Measurements from ENCODE around the gene NFIX. TPM values are rescaled to one million over a fixed set of nuclear protein-coding genes. Genes with fewer than 3 reads are reported as not detected.

Gene NFIX
- total RNA-seq, 1 donor from 2014 or later: not detected

DNA sequence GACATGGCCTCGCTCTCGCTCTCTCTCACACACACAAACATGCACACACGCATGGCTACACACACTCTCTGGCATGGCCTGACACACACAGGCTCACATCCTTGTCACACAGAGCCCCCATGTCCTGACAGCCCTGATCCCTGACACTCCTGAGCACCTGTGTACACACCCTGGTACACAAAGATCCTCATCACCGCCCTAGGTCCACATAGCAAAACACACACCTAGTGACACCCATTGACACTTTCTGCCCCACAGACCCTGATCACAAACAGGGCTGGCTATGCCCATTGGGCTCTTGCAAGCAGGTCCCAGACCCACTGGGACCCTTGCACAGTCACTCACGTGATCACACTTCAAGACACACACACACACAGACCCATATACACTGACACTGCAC, 4.0 kb upstream of the NFIX start:
- H3K4me3 ChIP-seq (ENCODE audit: low read depth, low read length): no peak overlapping the region
- TF ChIP-seq, protein P1, sequence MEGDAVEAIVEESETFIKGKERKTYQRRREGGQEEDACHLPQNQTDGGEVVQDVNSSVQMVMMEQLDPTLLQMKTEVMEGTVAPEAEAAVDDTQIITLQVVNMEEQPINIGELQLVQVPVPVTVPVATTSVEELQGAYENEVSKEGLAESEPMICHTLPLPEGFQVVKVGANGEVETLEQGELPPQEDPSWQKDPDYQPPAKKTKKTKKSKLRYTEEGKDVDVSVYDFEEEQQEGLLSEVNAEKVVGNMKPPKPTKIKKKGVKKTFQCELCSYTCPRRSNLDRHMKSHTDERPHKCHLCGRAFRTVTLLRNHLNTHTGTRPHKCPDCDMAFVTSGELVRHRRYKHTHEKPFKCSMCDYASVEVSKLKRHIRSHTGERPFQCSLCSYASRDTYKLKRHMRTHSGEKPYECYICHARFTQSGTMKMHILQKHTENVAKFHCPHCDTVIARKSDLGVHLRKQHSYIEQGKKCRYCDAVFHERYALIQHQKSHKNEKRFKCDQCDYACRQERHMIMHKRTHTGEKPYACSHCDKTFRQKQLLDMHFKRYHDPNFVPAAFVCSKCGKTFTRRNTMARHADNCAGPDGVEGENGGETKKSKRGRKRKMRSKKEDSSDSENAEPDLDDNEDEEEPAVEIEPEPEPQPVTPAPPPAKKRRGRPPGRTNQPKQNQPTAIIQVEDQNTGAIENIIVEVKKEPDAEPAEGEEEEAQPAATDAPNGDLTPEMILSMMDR (conservative IDR thresholded peaks at IDR 0.05; ENCODE audit: low read depth, low read length): no peak
- no peak for DNase-seq (ENCODE audit: low read depth)

DNA sequence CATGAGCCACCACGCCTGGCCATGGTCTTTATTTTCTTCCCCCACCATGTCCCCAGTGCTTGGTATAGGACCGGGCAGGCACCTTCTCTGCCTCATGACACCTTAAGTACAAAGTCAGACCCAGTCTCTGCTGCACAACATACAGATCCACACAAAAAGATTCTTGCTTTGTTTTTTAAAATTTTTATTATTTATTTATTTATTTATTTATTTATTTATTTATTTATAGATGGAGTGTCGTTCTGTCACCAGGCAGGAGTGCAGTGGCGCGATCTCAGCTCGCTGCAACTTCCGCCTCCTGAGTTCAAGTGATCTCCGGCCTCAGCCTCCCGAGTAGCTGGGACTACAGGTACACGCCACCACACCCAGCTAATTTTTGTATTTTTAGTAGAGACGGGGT, 2.5 kb upstream of the NFIX start:
- no peak for DNase-seq (ENCODE audit: low read depth)
- H3K4me3 ChIP-seq (ENCODE audit: low read depth, low read length): no peak overlapping the region
- TF ChIP-seq, protein P1 (conservative IDR thresholded peaks at IDR 0.05; ENCODE audit: low read depth, low read length): no peak

DNA sequence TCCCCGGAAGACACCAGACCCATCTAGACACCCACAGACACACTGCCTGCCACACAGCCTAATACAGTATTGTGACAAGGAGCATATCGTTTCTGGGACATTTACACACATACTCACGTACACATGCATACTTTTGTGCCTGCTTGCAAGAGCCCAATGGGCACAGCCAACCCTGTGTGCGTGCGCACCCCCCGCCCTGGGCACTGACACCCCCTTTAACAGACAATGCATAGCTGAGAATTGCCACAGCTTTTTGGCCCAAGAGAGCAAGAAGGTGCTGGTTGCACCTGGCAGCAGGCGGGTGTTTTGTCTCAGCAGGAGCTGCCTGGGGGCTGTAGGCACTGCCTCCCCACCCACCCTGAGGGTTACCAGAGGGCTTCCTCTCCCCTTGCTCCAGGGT, 1.7 kb upstream of the NFIX start:
- no peak overlapping the region for H3K4me3 ChIP-seq (ENCODE audit: low read depth, low read length)
- DNase-seq (ENCODE audit: low read depth): no peak
- TF ChIP-seq, protein P1 (conservative IDR thresholded peaks at IDR 0.05; ENCODE audit: low read depth, low read length): no peak

DNA sequence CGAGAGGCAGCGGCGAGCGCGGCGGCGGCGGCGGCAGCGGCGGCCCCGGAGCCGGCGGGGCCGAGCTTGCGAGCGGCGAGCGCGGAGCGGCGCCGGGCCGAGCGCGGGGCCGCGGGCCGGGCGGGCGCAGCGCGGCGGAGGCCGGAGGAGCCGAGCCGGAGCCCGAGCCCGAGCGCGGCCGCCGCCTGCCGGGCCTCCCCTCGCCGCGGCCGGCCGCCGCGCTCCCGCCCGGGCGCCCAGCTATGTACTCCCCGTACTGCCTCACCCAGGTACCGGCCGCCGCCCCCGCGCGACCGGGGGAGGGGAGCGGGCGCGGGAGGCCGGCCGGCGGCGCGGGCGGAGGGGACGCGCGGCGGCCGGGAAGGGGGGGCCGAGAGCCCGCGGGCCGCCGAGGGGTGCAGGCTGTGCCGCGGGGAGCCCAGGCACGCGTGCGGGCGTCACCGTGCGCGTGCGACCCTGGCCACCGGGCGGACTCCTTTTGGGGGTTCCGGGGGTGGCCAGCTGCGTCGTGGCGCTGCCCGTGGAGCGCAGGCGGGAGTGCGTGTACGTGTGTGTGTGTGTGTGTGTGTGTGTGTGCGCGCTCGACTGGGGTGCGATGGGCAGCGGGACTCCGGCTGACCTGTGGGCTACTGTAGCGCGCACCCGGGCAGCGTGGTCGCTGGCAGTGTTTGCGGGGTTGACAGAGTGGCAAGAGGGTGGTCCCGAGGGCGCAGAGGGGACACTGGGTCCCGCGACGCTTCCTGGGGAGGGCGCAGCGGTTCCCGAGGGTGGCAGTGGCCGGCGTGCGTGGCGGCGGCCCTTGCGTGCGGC, 526 bp downstream of the NFIX start:
- TF ChIP-seq, protein P1 (conservative IDR thresholded peaks at IDR 0.05; ENCODE audit: low read depth, low read length): no peak
- no peak for DNase-seq (ENCODE audit: low read depth)
- H3K4me3 ChIP-seq (ENCODE audit: low read depth, low read length): peak overlapping the region; percentile 69

DNA sequence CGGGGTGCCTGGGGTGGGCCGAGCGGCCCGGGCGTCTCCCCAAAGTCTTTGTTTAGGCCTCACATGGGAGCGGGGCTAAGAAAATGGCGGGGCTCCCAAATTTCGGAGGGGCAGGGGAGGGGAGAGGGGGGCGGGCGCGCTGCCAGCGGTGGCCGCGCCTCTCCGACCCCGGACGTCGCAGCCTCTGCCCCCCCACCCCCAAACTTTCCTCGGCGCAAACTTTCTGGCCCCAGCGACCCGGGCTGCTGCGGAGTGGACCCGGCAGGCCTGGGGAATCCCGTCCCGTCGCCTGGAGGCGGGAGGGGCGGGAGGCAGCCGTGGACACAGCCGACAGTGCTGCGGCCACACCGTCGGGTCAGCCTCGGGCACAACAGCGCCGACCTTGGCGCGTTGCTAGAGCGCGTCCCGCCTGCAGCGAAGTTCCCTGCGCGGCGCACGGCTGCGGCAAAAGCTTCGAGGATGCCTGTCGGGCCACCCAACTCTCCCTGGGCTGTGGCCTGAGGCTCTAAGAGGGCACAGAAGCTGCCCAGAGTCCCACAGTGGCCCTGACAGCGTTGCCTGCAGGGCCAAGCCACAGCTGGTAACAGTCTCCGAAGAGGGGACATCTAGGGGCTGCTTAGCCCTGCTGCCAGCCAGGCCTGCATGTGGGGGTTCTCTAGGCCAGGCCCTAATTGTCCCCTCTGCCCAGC, 1.3 kb downstream of the NFIX start:
- H3K4me3 ChIP-seq (ENCODE audit: low read depth, low read length): peak overlapping the region; percentile 69
- TF ChIP-seq, protein P1 (conservative IDR thresholded peaks at IDR 0.05; ENCODE audit: low read depth, low read length): no peak
- no peak for DNase-seq (ENCODE audit: low read depth)

DNA sequence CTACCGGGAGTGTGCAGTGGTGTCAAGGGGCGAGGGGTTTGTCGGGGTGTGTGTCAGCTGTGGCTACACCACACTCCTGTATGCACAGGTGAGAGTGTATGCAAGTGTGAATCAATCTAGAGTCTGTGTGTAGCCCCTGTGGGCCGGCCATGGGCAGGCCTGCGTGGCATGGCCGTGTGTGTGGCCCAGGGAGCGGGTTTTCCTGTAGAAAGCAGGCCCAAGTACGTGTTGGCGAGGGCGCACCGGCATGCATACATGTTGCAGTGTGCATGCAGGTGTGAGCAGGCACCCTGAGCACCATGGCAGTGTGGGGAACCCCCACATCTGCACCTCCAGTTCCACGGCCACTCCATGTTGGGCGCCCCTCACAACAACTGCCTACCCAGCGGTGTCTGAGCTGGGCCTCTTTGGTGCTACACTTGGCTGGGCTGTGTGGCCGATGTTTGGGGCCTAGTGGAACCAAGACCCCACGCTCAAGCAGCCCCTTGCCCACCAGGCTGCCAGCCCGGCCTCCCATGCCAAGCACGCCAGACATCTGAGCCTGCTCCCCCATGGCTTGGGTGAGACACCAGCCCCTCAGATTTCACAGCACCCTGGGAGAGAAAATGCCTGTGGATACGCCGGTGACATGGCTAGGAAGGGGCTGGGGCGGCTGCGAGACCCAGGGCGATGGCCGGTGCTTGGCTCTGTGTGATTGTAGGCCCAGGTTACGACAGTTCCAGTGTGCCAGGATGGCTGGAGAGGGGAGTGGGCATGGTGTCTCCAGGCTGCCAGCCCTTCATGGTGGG, 2.1 kb downstream of the NFIX start:
- no peak for DNase-seq (ENCODE audit: low read depth)
- H3K4me3 ChIP-seq (ENCODE audit: low read depth, low read length): peak overlapping the region; percentile 69
- TF ChIP-seq, protein P1 (conservative IDR thresholded peaks at IDR 0.05; ENCODE audit: low read depth, low read length): no peak
